Measurements from ENCODE around the gene C1QTNF1.

The C1QTNF1 gene

DNA sequence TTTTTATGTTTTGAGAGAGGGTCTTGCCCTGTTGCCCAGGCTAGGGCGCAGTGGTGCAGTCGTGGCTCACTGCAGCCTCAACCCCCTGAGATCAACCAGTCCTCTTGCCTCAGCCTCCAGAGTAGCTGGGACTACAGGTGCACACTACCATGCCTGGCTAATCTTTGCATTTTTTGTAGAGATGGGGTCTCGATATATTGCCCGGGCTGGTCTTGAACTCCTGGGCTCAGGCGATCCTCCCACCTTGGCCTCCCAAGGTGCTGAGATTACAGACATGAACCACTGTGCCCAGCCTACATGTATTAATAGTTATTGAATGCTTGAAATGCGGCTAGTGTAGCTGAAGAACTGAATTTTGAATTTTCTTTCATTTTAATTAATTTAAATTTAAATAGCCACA is 12.2 kb downstream of the C1QTNF1 start:
- TF ChIP-seq, protein P1, sequence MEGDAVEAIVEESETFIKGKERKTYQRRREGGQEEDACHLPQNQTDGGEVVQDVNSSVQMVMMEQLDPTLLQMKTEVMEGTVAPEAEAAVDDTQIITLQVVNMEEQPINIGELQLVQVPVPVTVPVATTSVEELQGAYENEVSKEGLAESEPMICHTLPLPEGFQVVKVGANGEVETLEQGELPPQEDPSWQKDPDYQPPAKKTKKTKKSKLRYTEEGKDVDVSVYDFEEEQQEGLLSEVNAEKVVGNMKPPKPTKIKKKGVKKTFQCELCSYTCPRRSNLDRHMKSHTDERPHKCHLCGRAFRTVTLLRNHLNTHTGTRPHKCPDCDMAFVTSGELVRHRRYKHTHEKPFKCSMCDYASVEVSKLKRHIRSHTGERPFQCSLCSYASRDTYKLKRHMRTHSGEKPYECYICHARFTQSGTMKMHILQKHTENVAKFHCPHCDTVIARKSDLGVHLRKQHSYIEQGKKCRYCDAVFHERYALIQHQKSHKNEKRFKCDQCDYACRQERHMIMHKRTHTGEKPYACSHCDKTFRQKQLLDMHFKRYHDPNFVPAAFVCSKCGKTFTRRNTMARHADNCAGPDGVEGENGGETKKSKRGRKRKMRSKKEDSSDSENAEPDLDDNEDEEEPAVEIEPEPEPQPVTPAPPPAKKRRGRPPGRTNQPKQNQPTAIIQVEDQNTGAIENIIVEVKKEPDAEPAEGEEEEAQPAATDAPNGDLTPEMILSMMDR (IDR thresholded peaks at IDR 0.05; ENCODE audit: low read depth, low read length, missing control alignments) = no peak
- in situ Hi-C loops (cut with HindIII; ENCODE audit: low pct_ligation_motif_present, low sequenced_read_pairs) = no loop called here
- H3K4me3 ChIP-seq (ENCODE audit: low read depth, low read length) = no peak overlapping the region
- H3K36me3 ChIP-seq (replicated peaks) = no peaks in the 10 kb centered on the region
- DNase-seq = no peak
- H3K27me3 ChIP-seq (replicated peaks) = no peaks in the 10 kb centered on the region
- H3K27ac ChIP-seq = no peak overlapping the region

DNA sequence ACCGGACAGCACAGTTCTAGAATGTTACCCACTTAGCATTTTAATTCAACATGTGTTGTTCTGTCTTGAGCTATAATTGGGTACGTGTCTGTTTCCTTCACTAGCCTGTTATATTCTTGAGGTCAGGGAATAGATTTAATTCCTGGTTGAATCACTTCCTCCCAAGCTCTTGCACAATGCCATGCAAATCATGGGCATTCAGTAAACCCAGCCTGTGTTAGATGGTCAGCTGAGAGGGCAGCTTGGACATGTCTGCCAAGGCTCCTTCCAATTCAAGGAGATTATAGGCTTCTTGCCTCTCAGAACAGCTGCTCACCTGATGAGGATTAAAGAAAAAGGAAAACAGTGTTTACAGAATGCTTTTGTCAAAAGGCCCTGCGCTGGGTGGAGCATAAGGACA is 12.6 kb downstream of the C1QTNF1 start:
- in situ Hi-C loops (cut with HindIII; ENCODE audit: low pct_ligation_motif_present, low sequenced_read_pairs) = no loop called here
- Histone ChIP-seq H3K36me3 (replicated peaks) (no peaks in the 10 kb centered on the region), H3K27me3 (replicated peaks) (no peaks in the 10 kb centered on the region), H3K4me3 (ENCODE audit: low read depth, low read length) (no peak overlapping the region), H3K27ac (no peak overlapping the region)
- peak; percentile 54 for DNase-seq
- TF ChIP-seq, protein P1 (IDR thresholded peaks at IDR 0.05; ENCODE audit: low read depth, low read length, missing control alignments) = no peak

DNA sequence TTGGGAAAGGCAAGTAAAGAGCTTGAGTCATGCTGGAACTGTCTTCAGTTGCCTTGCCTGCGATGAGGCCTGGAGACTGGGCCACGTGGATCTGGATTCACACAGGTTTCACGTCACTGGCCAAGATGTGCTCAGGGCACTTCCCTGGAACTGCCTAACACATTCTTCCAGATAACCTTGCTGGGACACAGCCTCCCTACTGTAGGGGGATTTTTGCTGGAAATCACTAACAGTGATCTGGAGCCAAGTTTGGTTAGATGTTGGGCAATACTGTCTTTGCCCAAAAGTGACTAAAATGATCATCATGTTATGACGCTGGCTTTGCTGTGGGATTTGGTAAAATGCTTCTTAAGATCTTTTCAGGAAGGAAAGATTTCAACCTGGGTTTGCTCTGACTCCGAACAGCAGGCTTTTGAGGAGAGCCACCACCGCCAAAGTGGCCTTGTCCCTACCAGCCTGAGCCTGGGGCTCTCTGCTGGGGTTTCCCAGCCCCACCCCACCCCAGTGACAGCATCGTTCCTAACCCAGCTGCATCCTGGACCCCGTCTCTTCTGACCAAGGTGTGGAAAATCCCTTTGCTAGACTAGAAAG is 14.7 kb downstream of the C1QTNF1 start:
- in situ Hi-C loops (cut with HindIII; ENCODE audit: low pct_ligation_motif_present, low sequenced_read_pairs) = no loop called here
- TF ChIP-seq, protein P1 (IDR thresholded peaks at IDR 0.05; ENCODE audit: low read depth, low read length, missing control alignments) = no peak
- Histone ChIP-seq H3K36me3 (replicated peaks) (no peaks in the 10 kb centered on the region), H3K27me3 (replicated peaks) (no peaks in the 10 kb centered on the region), H3K4me3 (ENCODE audit: low read depth, low read length) (no peak overlapping the region), H3K27ac (peak overlapping the region; percentile 43)
- peak; percentile 67 for DNase-seq

DNA sequence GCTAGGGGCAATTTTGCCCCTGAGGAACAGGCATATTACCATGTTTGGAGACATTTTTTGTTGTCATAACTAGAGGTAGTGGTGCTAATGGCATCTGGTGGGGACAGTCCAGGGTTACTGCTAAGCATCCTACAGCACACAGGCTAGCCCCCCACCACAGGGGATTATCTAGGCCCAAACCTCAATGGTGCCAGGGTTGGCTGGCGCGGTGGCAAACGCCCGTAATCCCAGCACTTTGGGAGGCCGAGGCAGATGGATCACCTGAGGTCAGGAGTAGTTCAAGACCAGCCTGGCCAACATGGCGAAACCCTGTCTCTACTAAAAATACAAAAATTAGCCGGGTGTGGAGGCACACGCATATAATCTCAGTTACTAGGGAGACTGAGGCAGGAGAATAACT is 15.2 kb downstream of the C1QTNF1 start:
- DNase-seq = no peak
- H3K36me3 ChIP-seq (replicated peaks) = no peaks in the 10 kb centered on the region
- TF ChIP-seq, protein P1 (IDR thresholded peaks at IDR 0.05; ENCODE audit: low read depth, low read length, missing control alignments) = no peak
- H3K4me3 ChIP-seq (ENCODE audit: low read depth, low read length) = no peak overlapping the region
- no peaks in the 10 kb centered on the region for H3K27me3 ChIP-seq (replicated peaks)
- no peak overlapping the region for H3K27ac ChIP-seq
- in situ Hi-C loops (cut with HindIII; ENCODE audit: low pct_ligation_motif_present, low sequenced_read_pairs) = no loop called here

DNA sequence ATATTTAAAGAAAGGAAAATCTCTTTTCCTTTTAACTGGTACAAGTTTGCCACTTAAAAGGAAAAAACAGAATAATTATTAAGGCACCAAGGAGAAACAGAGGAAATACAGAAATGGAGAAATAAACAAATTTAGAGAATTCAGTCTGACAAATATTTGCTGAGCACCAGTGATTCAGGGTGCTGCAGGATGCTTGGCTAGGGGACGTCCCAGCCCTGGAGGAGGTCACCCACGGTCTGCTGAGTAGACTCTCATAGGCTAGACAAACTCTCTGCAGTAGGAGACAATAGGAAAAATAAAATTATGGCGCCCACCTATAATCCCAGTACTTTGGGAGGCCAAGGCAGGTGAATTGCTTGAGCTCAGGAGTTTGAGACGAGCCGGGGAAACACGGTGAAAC is 15.9 kb downstream of the C1QTNF1 start:
- H3K27me3 ChIP-seq (replicated peaks) = no peaks in the 10 kb centered on the region
- no peak overlapping the region for H3K4me3 ChIP-seq (ENCODE audit: low read depth, low read length)
- H3K27ac ChIP-seq = no peak overlapping the region
- DNase-seq = no peak
- no peaks in the 10 kb centered on the region for H3K36me3 ChIP-seq (replicated peaks)
- in situ Hi-C loops (cut with HindIII; ENCODE audit: low pct_ligation_motif_present, low sequenced_read_pairs) = no loop called here
- TF ChIP-seq, protein P1 (IDR thresholded peaks at IDR 0.05; ENCODE audit: low read depth, low read length, missing control alignments) = no peak

DNA sequence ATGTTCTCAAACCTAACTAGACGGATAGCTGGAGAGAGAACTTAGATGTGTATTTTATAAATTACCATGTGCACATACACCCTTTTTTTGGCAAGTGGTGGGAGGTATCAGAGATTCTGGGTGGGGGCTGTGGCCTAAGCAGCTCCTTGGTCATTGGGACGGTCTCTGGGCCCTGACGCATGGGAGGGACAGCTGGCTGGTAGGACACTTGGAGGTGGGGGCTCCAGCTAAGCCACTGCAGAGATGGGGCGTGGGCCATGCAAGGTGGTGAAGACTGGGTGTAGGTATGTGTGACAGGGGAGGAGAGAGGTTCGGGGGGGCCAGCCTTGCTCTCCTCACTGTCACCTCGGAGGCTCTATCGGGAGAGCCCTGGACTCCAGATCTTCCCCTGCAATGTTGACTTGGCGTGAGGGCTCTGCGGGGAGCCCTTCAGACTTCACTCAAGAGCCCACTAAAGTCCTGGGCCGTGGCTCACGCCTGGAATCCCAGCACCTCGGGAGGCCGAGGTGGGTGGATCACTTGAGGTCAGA is 17.1 kb downstream of the C1QTNF1 start:
- Histone ChIP-seq H3K27me3 (replicated peaks) (no peaks in the 10 kb centered on the region), H3K27ac (no peak overlapping the region), H3K4me3 (ENCODE audit: low read depth, low read length) (no peak overlapping the region), H3K36me3 (replicated peaks) (no peaks in the 10 kb centered on the region)
- in situ Hi-C loops (cut with HindIII; ENCODE audit: low pct_ligation_motif_present, low sequenced_read_pairs) = no loop called here
- TF ChIP-seq, protein P1 (IDR thresholded peaks at IDR 0.05; ENCODE audit: low read depth, low read length, missing control alignments) = no peak
- DNase-seq = no peak
